ENCODE results near the gene B4GALNT1. TPM values are rescaled to one million over a fixed set of nuclear protein-coding genes. Genes with fewer than 3 reads are reported as not detected.

The B4GALNT1 gene
- polyA plus RNA-seq, 1 donor (not counting 4 experiments of a cell fraction or from before 2014, with no cell fraction given): 0.08 TPM

DNA sequence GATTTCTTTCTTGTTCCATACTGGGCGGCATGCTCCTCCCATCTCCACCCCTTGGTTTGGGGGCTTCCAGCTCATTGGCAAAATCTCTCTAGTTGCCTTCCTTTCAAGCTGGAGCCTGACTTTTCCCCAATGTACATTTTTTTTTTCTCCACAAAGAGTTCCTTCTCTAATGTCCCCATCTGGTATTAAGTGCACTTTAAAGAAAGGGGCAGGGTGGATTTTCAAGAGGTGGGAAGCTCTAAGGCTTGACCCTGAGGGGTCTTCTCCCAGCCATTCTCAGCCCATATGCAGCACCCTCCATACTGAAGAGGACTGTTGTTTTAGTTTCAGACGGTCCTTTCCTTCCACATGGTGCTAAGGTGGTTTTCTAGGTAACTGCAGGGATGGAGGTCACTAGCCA is 47.8 kb downstream of the B4GALNT1 start:
- Histone ChIP-seq H3K9me1 (ENCODE audit: control insufficient read depth, extremely low read depth, insufficient read depth, low read length) (no peaks in the 10 kb centered on the region), H3K4me1 (ENCODE audit: control insufficient read depth, extremely low read depth, insufficient read depth, low read length) (no peaks in the 10 kb centered on the region), H3K36me3 (ENCODE audit: control insufficient read depth in 2 of 2, extremely low read depth in 1 of 2, insufficient read depth in 2 of 2, low read length in 2 of 2) (no peaks in the 10 kb centered on the region), H3K4me3 (ENCODE audit: control insufficient read depth in 2 of 3, extremely low read depth in 1 of 3, insufficient read depth in 2 of 3, low read depth in 1 of 3, low read length in 3 of 3) (no peak overlapping the region), H3K27ac (ENCODE audit: control insufficient read depth, insufficient read depth, low read length) (no peak overlapping the region), H3K79me2 (ENCODE audit: control insufficient read depth, insufficient read depth, low read length) (no peaks in the 10 kb centered on the region), H4K20me1 (ENCODE audit: control insufficient read depth, extremely low read depth, insufficient read depth, low read length) (no peaks in the 10 kb centered on the region), H3K9me3 (ENCODE audit: control insufficient read depth, low read depth, low read length) (no peaks in the 10 kb centered on the region), H3K4me2 (ENCODE audit: control insufficient read depth, extremely low read depth, insufficient read depth, low read depth, low read length) (no peak overlapping the region), H3K27me3 (ENCODE audit: control insufficient read depth, extremely low read depth, insufficient read depth, low read length) (peaks cover 14% of the 10 kb centered on the region), H3K9ac (ENCODE audit: control insufficient read depth, extremely low read depth, insufficient read depth, low read length) (no peak overlapping the region), H2AFZ (ENCODE audit: control insufficient read depth, low read length) (no peak overlapping the region)
- DNase-seq (ENCODE audit: low read depth, low spot score): no peak
- dilution Hi-C loops (cut with MboI; ENCODE audit: extremely low pct_ligation_motif_present, low sequenced_read_pairs): loop anchor here (25.0 kb wide), 1 partner anchor 152 kb away; the partner anchor contains the start of genes AGAP2 and TSPAN31
- no peak for FAIRE-seq
- no peak for TF ChIP-seq EZH2 (IDR thresholded peaks at IDR 0.05; ENCODE audit: low read length)
- TF ChIP-seq, protein P1, sequence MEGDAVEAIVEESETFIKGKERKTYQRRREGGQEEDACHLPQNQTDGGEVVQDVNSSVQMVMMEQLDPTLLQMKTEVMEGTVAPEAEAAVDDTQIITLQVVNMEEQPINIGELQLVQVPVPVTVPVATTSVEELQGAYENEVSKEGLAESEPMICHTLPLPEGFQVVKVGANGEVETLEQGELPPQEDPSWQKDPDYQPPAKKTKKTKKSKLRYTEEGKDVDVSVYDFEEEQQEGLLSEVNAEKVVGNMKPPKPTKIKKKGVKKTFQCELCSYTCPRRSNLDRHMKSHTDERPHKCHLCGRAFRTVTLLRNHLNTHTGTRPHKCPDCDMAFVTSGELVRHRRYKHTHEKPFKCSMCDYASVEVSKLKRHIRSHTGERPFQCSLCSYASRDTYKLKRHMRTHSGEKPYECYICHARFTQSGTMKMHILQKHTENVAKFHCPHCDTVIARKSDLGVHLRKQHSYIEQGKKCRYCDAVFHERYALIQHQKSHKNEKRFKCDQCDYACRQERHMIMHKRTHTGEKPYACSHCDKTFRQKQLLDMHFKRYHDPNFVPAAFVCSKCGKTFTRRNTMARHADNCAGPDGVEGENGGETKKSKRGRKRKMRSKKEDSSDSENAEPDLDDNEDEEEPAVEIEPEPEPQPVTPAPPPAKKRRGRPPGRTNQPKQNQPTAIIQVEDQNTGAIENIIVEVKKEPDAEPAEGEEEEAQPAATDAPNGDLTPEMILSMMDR (optimal IDR thresholded peaks at IDR 0.05 in 1 of 3, IDR thresholded peaks at IDR 0.05 in 1 of 3, conservative IDR thresholded peaks at IDR 0.05 in 1 of 3; ENCODE audit: extremely low read depth in 1 of 3, insufficient read depth in 2 of 3, low read length in 3 of 3): no peak

DNA sequence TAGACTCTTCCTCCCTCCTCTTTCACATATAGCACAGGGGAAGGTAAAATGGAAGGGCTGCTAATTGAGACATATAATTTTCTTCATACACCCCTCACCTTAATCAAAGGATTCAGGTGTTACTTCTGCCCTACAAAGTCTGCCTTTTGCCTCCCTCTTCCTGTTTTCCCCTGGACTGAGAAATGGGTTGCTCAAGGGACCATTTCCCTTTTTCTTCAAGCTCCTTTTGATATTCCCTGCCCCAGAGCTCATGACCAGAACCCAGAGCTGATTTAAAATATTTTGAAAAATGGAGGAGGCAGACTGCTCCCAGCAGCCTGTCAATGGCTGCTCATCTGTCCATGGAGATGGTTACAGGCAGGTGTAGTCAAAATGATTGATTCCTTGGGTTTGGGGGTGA is 48.3 kb downstream of the B4GALNT1 start:
- Histone ChIP-seq H3K27me3 (ENCODE audit: control insufficient read depth, extremely low read depth, insufficient read depth, low read length) (peaks cover 14% of the 10 kb centered on the region), H3K4me1 (ENCODE audit: control insufficient read depth, extremely low read depth, insufficient read depth, low read length) (no peaks in the 10 kb centered on the region), H3K9me3 (ENCODE audit: control insufficient read depth, low read depth, low read length) (no peaks in the 10 kb centered on the region), H3K4me3 (ENCODE audit: control insufficient read depth in 2 of 3, extremely low read depth in 1 of 3, insufficient read depth in 2 of 3, low read depth in 1 of 3, low read length in 3 of 3) (no peak overlapping the region), H3K4me2 (ENCODE audit: control insufficient read depth, extremely low read depth, insufficient read depth, low read depth, low read length) (no peak overlapping the region), H3K9ac (ENCODE audit: control insufficient read depth, extremely low read depth, insufficient read depth, low read length) (no peak overlapping the region), H4K20me1 (ENCODE audit: control insufficient read depth, extremely low read depth, insufficient read depth, low read length) (no peaks in the 10 kb centered on the region), H3K27ac (ENCODE audit: control insufficient read depth, insufficient read depth, low read length) (no peak overlapping the region), H3K79me2 (ENCODE audit: control insufficient read depth, insufficient read depth, low read length) (no peaks in the 10 kb centered on the region), H3K9me1 (ENCODE audit: control insufficient read depth, extremely low read depth, insufficient read depth, low read length) (no peaks in the 10 kb centered on the region), H3K36me3 (ENCODE audit: control insufficient read depth in 2 of 2, extremely low read depth in 1 of 2, insufficient read depth in 2 of 2, low read length in 2 of 2) (no peaks in the 10 kb centered on the region), H2AFZ (ENCODE audit: control insufficient read depth, low read length) (no peak overlapping the region)
- TF ChIP-seq EZH2 (IDR thresholded peaks at IDR 0.05; ENCODE audit: low read length): no peak
- TF ChIP-seq, protein P1 (optimal IDR thresholded peaks at IDR 0.05 in 1 of 3, IDR thresholded peaks at IDR 0.05 in 1 of 3, conservative IDR thresholded peaks at IDR 0.05 in 1 of 3; ENCODE audit: extremely low read depth in 1 of 3, insufficient read depth in 2 of 3, low read length in 3 of 3): no peak
- dilution Hi-C loops (cut with MboI; ENCODE audit: extremely low pct_ligation_motif_present, low sequenced_read_pairs): loop anchor here (25.0 kb wide), 1 partner anchor 153 kb away; the partner anchor contains the start of genes AGAP2 and TSPAN31
- FAIRE-seq (no peak), DNase-seq (ENCODE audit: low read depth, low spot score) (no peak)

Data from keratinocyte (primary cell).